ENCODE data around the gene GPX3.

GRCh38 chr5:151075698-151076331, 55.4 kb downstream of the GPX3 start:
- TF ChIP-seq CTCF (IDR thresholded peaks at IDR 0.05), result no peak
- TF ChIP-seq POLR2AphosphoS5 (IDR thresholded peaks at IDR 0.05), result no peak
- no peak for TF ChIP-seq POLR2A (IDR thresholded peaks at IDR 0.05)
- TF ChIP-seq EP300 (IDR thresholded peaks at IDR 0.05), result no peak

All from gastroesophageal sphincter (tissue), 3 donors.